Activated CD4-positive, alpha-beta T cell treated with anti-CD3 and anti-CD28 coated beads, Interleukin-2, Interleukin-4, amounts not matched to agents 100 ng/mL and 50 ng/mL, durations not matched to agents 16 hours and 8 hours (primary cell): ENCODE data around the gene FKBP4.

ENCODE experiments used
- DNase-seq: peaks from one replicate; pipeline ENCODE4 v3.0.0-alpha.2; 2020; ENCODE audit warnings: low spot score

The FKBP4 gene

DNA sequence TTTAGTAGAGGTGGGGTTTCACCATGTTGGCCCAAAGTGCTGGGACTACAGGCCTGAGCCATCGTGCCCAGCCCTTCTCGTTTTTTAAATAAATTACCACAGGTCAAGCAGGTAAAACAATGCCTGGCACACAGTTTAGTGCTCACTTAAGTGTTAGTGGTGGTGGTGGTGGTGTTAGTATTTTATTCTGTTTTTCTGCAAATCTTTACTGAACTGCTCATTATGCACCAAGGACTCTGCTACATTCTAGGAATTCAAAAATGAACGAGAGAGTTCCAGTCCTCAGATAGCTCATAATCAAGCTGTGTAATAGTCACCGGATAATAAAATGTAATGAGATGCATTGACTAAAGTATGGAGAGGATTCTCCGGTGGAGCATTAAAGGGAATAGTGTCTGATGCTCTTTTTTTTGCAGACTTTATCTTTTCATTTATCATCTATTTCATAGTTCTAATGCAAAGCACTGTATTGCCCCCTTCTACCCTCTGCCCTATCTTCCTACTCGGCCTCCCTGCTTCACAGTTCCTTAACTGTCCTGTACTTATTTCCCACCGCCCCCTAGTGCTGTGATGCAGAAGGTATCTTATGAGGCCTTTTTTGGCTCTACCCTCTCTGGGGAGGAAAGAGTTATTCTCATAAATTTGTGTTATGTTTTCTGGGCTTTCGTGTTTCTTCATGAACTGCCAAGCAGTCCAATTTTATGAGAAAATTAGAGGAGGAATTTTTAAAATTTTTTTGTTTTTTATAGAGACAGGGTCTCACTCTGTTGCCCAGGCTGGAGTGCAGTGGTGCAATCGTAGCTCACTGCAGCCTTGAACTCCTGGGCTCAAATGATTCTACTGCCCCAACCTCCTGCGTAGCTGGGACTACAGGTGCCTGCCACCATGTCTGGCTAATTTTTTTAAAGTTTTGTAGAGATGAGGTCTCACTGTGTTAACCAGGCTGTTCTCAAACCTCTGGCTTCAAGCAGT lies 18.7 kb downstream of the FKBP4 start:
- peak; percentile 70 for DNase-seq

- no peak for DNase-seq
Observed at GRCh38 chr12:2819810-2820209, 25.0 kb downstream of the FKBP4 start.

DNA sequence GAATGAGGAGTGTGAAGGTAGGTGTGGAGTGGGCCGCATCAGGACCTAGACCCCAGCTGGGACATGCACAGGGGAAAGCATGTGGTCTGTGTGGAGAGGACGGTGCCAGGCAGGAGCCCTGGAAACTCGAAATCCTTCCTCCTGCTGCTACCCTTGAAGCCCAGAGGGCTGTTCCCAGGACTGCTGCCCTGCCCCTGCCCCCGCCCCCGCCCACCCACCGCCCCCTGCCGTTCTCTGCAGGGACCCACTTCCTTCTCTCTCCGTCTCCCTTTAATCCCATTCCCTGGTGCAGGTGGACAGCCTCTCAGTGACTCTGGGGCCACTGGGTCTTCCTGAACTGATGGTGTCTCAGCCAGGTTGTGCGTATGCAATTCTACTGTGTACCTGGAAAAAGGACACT lies 25.7 kb downstream of the FKBP4 start:
- DNase-seq, result no peak

GRCh38 chr12:2823483-2823882 lies 28.7 kb downstream of the FKBP4 start:
- no peak for DNase-seq

DNA sequence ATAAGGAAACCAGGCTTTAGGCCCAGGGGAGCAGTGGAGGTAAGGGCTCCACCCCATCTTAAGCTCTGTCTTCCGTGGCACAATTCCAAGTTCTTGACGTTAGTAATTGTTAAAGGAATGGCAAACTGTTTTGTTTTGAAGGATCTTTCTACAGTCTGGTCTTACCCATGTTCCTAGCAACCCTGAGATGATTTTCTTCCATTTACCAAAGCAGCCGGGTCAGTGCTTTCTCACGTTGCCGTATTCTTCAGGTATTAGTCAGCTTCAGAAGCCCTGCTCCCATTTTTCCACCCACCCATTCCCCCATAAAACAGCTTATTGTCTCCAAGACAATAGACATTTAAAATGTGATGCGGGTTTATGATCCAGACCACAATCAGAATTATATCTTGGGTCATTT lies 29.8 kb downstream of the FKBP4 start:
- DNase-seq, result no peak

GRCh38 chr12:2825132-2825531 lies 30.4 kb downstream of the FKBP4 start:
- no peak for DNase-seq

DNA sequence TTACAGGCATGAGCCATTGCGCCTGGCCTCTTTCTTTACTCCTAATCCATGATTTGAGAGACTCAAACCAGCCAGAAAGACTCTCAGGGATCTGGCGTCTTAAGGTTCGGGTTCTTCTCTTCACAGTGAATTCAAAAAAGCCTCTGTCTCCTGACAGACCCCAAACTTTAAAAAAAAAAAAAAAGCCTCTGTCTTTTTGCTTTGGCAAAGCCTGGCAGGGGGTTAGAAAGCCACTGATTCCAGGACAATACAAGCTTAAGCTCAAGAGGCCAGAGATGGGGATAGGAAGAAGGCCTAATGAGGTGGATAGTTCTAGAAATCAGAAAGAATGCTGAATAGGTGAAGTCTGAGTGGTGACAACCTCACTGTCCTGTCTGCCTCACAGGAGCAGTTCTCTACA lies 31.3 kb downstream of the FKBP4 start:
- DNase-seq, result no peak

DNA sequence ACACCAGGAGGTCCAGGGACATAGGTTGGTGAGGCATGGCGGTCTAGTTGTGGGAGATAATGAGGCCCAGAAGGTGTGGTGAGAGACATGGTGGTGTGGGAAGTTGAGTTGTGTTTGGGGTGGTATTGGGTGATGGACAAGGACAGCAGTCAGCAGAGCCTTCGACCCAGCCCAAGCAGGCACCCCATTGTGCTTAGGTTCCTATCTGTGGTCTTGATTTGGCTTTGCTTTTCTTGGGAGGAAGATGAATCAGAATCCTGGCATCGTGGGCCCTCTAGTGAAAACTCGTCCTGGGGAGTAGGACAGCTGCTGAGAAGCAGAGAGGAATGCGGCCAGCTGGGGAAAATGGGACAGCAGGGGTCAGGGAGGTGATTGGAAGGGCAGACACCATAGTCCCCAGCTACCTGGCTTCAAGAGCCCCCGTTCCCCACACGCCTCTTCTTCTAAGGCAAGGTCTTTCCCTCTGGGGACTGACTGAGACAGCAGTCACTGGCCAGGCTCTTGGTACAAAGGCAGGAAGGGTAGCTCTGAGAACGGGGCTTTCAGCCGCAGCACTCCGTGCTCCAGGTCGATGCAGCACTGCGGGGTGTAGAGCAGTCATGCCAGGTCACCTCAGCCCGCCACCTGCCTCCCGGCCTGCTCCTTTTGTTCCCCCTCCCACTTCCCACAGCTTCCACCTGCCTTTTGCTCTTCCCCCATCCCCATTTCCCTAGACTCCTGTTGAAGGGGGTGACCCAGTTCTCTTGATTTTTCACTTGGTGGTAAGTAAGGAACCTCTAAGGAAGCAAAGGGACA lies 32.1 kb downstream of the FKBP4 start:
- no peak for DNase-seq

DNA sequence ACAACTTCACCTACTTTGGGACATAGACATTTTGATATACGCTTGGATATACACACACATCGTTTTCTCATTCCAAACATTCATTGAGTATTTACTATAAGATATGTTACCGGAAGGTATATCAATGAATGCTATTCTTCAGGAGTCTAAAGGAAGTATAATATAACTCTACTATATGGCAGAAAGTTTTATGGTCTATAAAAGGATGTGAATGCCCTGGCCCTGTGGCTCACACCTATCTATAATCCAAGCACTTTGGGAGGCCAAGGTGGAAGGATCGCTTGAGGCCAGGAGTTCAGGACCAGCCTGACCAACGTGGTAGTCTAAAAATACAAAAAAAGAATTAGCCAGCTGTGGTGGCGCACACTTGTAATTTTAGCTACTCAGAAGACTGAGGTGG lies 34.5 kb downstream of the FKBP4 start:
- no peak for DNase-seq

DNA sequence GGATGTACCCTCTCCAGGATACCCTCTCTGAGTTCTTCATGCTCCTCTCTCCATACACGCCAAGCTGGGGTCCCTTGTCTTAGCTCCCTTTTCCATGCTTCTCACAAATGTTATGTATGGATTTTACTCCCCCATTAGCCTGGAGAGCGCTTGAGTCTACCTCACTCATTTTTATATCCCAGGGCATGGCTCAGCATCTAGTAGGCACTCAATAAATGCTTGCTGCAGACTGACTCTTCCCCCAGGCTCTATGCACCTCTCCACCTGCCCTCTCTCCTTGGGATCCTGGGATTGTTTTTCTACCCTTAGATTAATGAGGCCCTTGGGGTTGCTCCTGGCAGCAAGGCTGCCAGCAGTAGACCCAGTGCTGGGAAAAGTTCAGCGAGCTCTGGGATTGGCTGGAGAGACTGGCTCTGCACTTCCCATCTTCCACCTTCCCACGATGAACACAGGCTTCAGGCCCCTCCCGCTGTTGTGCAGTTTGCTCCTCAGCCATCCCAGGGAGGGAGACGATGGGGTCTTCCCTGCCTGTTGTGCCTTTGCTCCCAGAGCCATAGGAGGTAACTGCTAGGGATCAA lies 37.9 kb downstream of the FKBP4 start:
- no peak for DNase-seq

- DNase-seq, result no peak
Observed at GRCh38 chr12:2833327-2833726, 38.6 kb downstream of the FKBP4 start.

DNA sequence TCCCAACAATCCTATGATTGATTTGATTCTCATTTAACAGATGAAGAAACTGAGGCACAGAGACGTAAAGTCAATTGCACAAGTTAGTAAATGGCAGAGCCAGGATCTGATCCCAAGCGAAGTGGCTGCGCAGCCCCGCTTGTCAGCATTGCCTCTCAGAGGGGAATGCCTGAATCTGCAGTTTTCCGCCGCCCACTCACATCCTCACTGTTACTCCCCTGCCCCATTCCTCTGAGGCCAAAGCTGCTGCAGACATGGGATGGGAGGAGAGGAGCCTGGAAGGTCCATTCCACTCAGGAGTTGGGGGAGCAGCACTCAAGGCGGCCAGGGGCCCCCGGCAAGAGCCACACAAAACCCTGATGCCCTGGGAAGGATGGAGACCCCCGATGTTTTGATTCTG lies 39.0 kb downstream of the FKBP4 start:
- DNase-seq, result no peak

GRCh38 chr12:2834581-2835491 lies 40.1 kb downstream of the FKBP4 start, which contains the start of gene NRIP2:
TSS of gene NRIP2 (minus strand) at chr12:2835035. CDS start at chr12:2834983, 52 bp downstream.
- no peak for DNase-seq

- no peak for DNase-seq
Observed at GRCh38 chr12:2835691-2836403, 41.1 kb downstream of the FKBP4 start.

DNA sequence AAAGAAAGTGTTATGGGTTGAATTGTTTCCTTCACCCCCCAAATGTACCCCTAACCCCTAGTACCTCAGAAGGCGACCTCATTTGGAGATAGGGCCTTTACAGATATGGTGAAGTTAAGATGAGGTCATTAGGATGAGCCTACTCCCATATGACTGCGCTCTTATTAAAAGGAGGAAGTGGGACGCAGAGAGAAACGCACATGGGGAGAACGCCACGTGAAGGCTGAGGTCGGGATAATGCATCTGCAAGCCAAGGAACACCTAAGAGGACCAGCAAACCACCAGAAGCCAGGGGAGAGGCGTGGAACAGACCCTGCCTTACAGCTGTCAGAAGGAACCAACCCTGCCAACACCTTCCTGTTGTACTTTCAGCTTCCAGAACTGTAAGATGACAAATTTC lies 41.8 kb downstream of the FKBP4 start:
- DNase-seq, result no peak

DNA sequence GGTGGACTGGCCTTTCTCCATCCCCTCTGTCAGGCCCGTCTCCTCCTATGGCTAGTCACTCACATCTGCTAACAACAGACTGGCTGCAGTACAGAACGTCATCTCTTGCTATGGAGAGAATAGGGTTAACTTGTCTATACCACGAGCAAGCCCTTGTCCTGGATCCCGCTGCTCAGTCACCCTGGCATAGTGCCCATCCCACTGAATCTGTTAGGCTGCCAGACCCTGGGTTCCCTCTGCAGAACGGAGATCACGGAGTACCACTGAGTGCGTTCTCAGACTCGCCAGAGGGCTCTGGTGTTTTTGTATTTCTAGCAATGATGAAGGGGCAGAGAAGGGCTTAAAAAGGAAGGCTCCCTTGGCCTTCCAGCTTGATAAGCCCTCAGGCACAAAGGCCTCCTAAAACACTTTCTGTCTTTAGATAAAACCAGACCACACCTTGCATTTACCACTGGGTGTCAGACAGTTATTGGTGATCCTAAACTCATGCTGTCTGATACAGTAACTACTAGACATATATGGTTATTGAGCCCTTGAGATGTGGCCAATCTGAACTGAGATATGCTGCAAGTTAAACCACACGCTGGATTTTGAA lies 46.4 kb downstream of the FKBP4 start:
- DNase-seq, result no peak

- no peak for DNase-seq
Observed at GRCh38 chr12:2842948-2843347, 48.2 kb downstream of the FKBP4 start.

GRCh38 chr12:2844786-2845185 lies 50.0 kb downstream of the FKBP4 start:
- DNase-seq, result no peak

DNA sequence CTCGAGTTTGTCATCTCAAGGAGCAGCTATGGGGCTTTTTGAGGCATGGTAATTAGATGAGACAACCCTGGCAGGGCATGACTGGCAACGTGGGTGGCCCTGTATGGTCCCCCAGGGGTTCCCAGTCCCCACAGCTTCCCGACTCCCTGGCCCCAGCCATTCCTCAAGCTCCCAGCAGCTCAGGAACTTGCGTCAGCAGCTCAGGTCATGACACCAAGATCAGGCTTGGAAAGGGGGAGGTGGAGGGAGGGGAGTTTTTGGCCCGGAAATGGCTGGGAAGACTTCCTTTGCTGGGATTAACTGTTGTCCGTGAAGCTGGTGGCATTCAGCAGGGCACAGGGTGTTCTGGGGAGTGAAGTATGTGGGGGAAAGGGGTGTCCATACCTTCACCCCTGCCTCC lies 50.5 kb downstream of the FKBP4 start:
- DNase-seq, result no peak

- DNase-seq, result no peak
Observed at GRCh38 chr12:2851931-2852330, 57.2 kb downstream of the FKBP4 start.

DNA sequence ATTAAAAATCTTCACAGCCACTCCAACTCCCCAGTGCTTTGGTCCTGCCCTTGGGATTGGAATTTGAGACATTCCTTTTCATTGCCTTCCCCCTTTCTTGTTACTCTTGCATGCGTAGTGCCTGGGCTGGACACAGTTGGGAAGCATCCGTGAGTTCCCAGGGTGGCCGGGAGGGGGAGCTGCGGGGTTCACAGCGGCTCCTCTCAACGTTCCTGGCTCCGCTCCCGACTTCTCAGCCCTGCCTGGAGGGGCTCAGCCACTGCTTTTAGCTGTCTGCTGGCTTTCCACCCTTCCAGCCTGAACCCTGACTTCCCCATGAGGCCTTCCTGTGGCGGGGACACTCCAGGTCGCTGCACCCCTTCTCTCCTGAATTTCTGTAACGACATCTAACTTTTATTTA lies 58.9 kb downstream of the FKBP4 start:
- peak; percentile 38 for DNase-seq
